Vagina (tissue), 2 donors: ENCODE data around the gene TMEM176B. TPM values are rescaled to one million over a fixed set of nuclear protein-coding genes. Genes with fewer than 3 reads are reported as not detected.

ENCODE experiments used
- DNase-seq, 2 donors: peaks; one replicate each; pipeline ENCODE4 v3.0.0-alpha.2; 2017; ENCODE audit errors: extremely low spot score in 2 of 2
- H3K27ac ChIP-seq: fragments of 200-600 bp; sonication (generic); one replicate; pipeline ENCODE4 v1.5.1; 2019
- H3K27me3 ChIP-seq: fragments of 200-600 bp; sonication (generic); one replicate; pipeline ENCODE4 v1.5.1; 2019
- H3K36me3 ChIP-seq, 2 donors: fragments of 200-600 bp; sonication (generic); one replicate each; pipeline ENCODE4 v1.5.1; 2017 to 2019
- H3K4me1 ChIP-seq: fragments of 200-600 bp; sonication (generic); one replicate; pipeline ENCODE4 v1.5.1; 2019
- H3K4me3 ChIP-seq, 2 donors: fragments of 200-600 bp; sonication (generic); 1 replicate in 1 of 2; 2 replicates in 1 of 2; pipeline ENCODE4 v1.5.1; 2016 to 2019
- H3K9me3 ChIP-seq: fragments of 200-600 bp; sonication (generic); one replicate; pipeline ENCODE4 v1.5.1; 2019
- CTCF ChIP-seq, 3 experiments: fragments of 450-650 bp in 2 of 3; fragments of 200-600 bp in 1 of 3; sonication (generic) in 1 of 3; IDR thresholded peaks; one replicate each; pipeline ENCODE4 v1.5.1; 2017 to 2019; ENCODE audit warnings: antibody characterized with exemption in 3 of 3, mild to moderate bottlenecking in 2 of 3, moderate library complexity in 2 of 3
- POLR2A ChIP-seq, 2 donors: fragments of 450-650 bp; IDR thresholded peaks; one replicate each; pipeline ENCODE4 v1.6.1; 2017; ENCODE audit warnings: antibody characterized with exemption in 2 of 2, mild to moderate bottlenecking in 2 of 2, moderate library complexity in 2 of 2
- POLR2AphosphoS5 ChIP-seq, 2 donors: sonication (generic); formaldehyde crosslinking; IDR thresholded peaks; one replicate each; pipeline ENCODE4 v1.9.0; 2017; ENCODE audit warnings: antibody characterized with exemption in 2 of 2, mild to moderate bottlenecking in 2 of 2, low read depth in 1 of 2; ENCODE audit not compliant: insufficient read depth in 1 of 2
- intact Hi-C: fragments of 100-400 bp; cut with DNase I; formaldehyde crosslinking; loops from one replicate; pipeline ENCODE4 v1.15.1; 2023
- total RNA-seq: library from RNA; depleted of rRNA; stranded (reverse); fragments of >200 nt; gene quantifications from one replicate; pipeline ENCODE4 v1.2.3, GENCODE V29; 2016

Gene TMEM176B
- total RNA-seq, 1 donor from 2014 or later: 60.6 TPM

GRCh38 chr7:150748376-150748775, 51.8 kb downstream of the TMEM176B start:
- Histone ChIP-seq H3K36me3 (no peaks in the 10 kb centered on the region), H3K27me3 (no peaks in the 10 kb centered on the region), H3K4me1 (no peaks in the 10 kb centered on the region), H3K4me3 (no peak overlapping the region), H3K27ac (no peak overlapping the region), H3K9me3 (no peaks in the 10 kb centered on the region)
- intact Hi-C loops: no loop called here
- TF ChIP-seq POLR2A (IDR thresholded peaks at IDR 0.05) (no peak), POLR2AphosphoS5 (IDR thresholded peaks at IDR 0.05; ENCODE audit: insufficient read depth in 1 of 2, low read depth in 1 of 2) (no peak), CTCF (IDR thresholded peaks at IDR 0.05) (no peak)
- no peak for DNase-seq

- no peak overlapping the region for H3K4me3 ChIP-seq
- no peaks in the 10 kb centered on the region for H3K9me3 ChIP-seq
- H3K36me3 ChIP-seq: no peaks in the 10 kb centered on the region
- peak in 1 of 2 donors; percentile 65 for DNase-seq
- no peaks in the 10 kb centered on the region for H3K27me3 ChIP-seq
- TF ChIP-seq POLR2AphosphoS5 (IDR thresholded peaks at IDR 0.05; ENCODE audit: insufficient read depth in 1 of 2, low read depth in 1 of 2) (no peak), CTCF (IDR thresholded peaks at IDR 0.05) (no peak), POLR2A (IDR thresholded peaks at IDR 0.05) (no peak)
- H3K27ac ChIP-seq: no peak overlapping the region
- intact Hi-C loops: no loop called here
- no peaks in the 10 kb centered on the region for H3K4me1 ChIP-seq
Measured at GRCh38 chr7:150746921-150747320, 53.2 kb downstream of the TMEM176B start.

- Histone ChIP-seq H3K27ac (no peak overlapping the region), H3K36me3 (no peaks in the 10 kb centered on the region), H3K27me3 (no peaks in the 10 kb centered on the region), H3K4me1 (no peaks in the 10 kb centered on the region), H3K4me3 (no peak overlapping the region), H3K9me3 (no peaks in the 10 kb centered on the region)
- no peak for TF ChIP-seq CTCF (IDR thresholded peaks at IDR 0.05)
- no peak for TF ChIP-seq POLR2A (IDR thresholded peaks at IDR 0.05)
- TF ChIP-seq POLR2AphosphoS5 (IDR thresholded peaks at IDR 0.05; ENCODE audit: insufficient read depth in 1 of 2, low read depth in 1 of 2): no peak
- intact Hi-C loops: no loop called here
- DNase-seq: no peak
Measured at GRCh38 chr7:150745876-150746275, 54.3 kb downstream of the TMEM176B start.

- Histone ChIP-seq H3K4me1 (no peaks in the 10 kb centered on the region), H3K27ac (no peak overlapping the region), H3K4me3 (no peak overlapping the region), H3K9me3 (no peaks in the 10 kb centered on the region), H3K27me3 (no peaks in the 10 kb centered on the region), H3K36me3 (no peaks in the 10 kb centered on the region)
- intact Hi-C loops: no loop called here
- DNase-seq: peak in 1 of 2 donors; percentile 77
- TF ChIP-seq CTCF (IDR thresholded peaks at IDR 0.05) (no peak), POLR2A (IDR thresholded peaks at IDR 0.05) (no peak), POLR2AphosphoS5 (IDR thresholded peaks at IDR 0.05; ENCODE audit: insufficient read depth in 1 of 2, low read depth in 1 of 2) (no peak)
Measured at GRCh38 chr7:150745086-150745485, 55.1 kb downstream of the TMEM176B start.

- H3K4me1 ChIP-seq: no peaks in the 10 kb centered on the region
- H3K27me3 ChIP-seq: no peaks in the 10 kb centered on the region
- H3K27ac ChIP-seq: no peak overlapping the region
- TF ChIP-seq POLR2AphosphoS5 (IDR thresholded peaks at IDR 0.05; ENCODE audit: insufficient read depth in 1 of 2, low read depth in 1 of 2): no peak
- no peak for TF ChIP-seq CTCF (IDR thresholded peaks at IDR 0.05)
- TF ChIP-seq POLR2A (IDR thresholded peaks at IDR 0.05): no peak
- no peaks in the 10 kb centered on the region for H3K36me3 ChIP-seq
- DNase-seq: peak in 1 of 2 donors; percentile 80
- no peaks in the 10 kb centered on the region for H3K9me3 ChIP-seq
- no peak overlapping the region for H3K4me3 ChIP-seq
- intact Hi-C loops: no loop called here
Measured at GRCh38 chr7:150744041-150744656, 56.0 kb downstream of the TMEM176B start.
